GM10266 (cell line): ENCODE results near the gene COL6A2.

Source experiments
- DNase-seq: peaks from one replicate; pipeline ENCODE4 v3.0.0; 2012; ENCODE audit errors: extremely low spot score
- TF ChIP-seq, protein P1 (sequence below): IDR thresholded peaks from 2 replicates; pipeline ENCODE4 v1.5.1; 2012; ENCODE audit warnings: mild to moderate bottlenecking, low read depth; ENCODE audit not compliant: control insufficient read depth, insufficient read depth; ENCODE audit errors: missing control alignments

COL6A2 gene

DNA sequence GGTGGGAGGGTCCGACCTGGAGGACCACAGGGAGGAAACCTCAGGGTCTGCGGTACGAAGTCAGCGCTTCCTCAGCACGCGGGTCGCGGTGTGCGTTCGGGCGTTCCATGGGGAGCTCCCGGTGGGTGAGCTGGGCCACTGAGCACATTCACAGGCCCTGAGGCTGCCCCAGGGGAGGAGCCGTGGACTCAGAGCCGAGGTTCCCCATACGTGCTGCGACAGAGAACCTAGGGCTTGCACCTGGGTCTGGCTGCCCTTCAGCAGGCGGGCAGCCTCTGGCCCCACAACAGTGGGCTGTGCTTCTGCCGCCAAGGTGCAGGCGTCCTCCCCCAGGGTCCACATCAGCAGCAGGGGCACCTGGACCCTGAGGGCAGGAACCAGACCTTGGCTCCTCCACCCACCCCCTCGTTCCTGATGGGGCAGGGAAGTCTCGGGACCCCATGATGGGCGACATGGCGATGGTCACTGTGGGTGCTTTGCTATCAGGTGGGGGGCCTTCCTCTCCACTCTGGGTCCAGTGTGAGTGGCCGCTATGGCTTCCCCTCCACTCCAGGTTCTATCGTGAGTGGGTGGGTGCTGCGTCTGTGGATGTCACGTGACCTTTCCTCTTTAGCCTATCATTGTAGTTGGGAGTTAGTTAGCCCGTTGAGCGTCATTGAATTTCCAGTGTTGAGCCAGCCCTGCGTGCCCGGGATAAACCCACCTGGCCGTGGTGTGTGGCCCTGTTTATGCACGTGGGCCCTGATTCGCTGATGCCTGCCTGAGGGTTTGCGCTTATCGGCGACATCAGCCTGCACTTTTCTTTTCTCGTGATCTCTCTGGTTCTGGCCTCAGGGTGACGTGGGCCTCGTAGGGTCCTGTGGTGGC, 29.6 kb downstream of the COL6A2 start:
- TF ChIP-seq, protein P1, sequence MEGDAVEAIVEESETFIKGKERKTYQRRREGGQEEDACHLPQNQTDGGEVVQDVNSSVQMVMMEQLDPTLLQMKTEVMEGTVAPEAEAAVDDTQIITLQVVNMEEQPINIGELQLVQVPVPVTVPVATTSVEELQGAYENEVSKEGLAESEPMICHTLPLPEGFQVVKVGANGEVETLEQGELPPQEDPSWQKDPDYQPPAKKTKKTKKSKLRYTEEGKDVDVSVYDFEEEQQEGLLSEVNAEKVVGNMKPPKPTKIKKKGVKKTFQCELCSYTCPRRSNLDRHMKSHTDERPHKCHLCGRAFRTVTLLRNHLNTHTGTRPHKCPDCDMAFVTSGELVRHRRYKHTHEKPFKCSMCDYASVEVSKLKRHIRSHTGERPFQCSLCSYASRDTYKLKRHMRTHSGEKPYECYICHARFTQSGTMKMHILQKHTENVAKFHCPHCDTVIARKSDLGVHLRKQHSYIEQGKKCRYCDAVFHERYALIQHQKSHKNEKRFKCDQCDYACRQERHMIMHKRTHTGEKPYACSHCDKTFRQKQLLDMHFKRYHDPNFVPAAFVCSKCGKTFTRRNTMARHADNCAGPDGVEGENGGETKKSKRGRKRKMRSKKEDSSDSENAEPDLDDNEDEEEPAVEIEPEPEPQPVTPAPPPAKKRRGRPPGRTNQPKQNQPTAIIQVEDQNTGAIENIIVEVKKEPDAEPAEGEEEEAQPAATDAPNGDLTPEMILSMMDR, result no peak
- DNase-seq, result no peak

DNA sequence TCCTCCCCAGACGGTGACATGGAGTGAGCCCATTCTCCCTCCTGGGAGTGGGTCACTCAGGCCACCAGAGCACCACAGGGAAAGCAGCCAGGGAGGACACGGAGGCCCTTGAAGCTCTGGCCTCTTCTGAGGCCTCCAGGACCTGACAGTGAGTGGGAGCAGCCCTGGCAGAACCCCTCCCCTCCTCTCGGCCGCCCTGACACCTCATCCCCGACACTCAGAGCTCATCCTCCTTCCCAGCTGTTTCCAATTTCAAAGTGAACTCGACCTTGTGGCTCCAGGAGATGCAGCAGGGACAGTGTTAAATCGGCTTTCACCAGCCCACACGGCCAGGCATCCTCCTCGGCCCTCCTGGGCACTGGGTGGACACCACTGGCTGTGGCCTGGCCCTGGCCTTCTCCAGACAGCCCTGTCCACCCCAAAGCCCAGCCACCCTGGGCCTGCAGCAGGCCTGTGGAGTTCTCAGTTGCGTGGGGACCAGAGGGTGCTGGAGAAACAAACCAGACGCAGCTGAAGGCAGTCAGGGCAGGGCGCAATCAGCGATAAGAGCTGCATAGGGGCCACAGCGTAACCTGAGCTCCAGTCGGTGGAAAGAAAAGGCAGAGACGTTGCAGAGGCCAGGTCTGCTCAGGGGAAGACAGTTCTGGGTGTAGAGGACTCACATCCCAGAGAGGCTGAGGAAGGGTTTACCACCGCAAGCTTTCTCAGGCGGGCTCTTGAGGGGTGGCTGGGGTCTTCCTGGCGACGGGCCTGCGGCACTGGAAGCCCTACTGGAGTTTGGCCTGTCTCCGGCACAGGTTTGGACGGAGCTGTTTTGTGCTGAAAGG, 30.4 kb downstream of the COL6A2 start:
- TF ChIP-seq, protein P1, result no peak
- DNase-seq, result no peak

DNA sequence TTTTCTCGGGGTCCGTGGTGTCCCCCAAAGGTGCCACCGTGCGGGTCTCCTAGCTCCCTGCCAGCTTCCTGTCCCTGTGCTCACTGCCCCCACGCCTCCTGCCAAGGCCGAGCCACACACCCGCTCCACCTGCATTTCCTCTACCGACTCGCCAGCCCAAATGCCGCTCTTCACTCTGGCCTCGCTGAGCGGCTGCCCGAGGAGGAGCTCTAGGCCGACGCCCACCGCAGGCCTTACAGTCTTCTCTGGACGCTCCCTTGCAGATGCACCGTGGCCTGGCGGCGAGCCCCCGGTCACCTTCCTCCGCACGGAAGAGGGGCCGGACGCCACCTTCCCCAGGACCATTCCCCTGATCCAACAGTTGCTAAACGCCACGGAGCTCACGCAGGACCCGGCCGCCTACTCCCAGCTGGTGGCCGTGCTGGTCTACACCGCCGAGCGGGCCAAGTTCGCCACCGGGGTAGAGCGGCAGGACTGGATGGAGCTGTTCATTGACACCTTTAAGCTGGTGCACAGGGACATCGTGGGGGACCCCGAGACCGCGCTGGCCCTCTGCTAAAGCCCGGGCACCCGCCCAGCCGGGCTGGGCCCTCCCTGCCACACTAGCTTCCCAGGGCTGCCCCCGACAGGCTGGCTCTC, 31.1 kb downstream of the COL6A2 start:
- TF ChIP-seq, protein P1, result no peak
- DNase-seq, result no peak

DNA sequence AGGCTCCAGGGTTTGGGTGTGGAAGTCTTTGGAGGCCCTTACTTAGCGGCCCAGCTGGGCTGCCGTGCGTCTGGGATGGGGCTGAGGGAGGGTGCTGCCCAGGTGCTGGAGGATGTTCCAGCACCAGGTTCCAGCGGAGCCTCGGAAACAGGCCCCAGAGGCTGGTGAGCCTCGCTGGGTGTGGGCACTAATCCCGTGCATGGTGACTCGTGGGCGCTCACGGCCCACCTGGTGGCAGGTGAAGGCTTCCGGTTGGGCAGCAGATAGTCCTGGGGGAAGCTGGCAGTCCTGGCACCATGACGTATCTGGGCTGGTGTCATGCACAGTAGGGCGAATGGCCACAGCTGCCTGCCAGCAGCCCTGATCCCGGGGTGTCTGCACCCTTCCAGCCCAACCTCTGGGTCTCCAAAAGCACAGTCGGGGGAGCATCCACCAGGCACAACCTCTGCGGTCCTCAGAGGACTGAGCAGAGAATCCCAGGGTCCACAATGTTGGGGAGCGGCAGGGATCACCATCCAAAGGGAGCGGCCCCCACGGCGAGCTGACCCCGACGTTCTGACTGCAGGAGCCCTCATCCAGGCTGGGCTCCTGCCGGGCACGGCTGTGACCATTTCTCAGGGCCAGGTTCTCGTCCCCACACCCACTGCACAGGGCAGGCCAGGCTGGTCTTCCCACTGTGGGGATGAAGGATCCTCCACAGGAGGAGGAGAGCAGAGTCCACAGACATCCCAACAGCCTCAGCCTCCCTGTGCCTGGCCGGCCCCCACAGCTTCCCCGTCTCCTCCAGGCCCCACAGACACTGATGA, 32.1 kb downstream of the COL6A2 start:
- TF ChIP-seq, protein P1, result no peak
- DNase-seq, result no peak

DNA sequence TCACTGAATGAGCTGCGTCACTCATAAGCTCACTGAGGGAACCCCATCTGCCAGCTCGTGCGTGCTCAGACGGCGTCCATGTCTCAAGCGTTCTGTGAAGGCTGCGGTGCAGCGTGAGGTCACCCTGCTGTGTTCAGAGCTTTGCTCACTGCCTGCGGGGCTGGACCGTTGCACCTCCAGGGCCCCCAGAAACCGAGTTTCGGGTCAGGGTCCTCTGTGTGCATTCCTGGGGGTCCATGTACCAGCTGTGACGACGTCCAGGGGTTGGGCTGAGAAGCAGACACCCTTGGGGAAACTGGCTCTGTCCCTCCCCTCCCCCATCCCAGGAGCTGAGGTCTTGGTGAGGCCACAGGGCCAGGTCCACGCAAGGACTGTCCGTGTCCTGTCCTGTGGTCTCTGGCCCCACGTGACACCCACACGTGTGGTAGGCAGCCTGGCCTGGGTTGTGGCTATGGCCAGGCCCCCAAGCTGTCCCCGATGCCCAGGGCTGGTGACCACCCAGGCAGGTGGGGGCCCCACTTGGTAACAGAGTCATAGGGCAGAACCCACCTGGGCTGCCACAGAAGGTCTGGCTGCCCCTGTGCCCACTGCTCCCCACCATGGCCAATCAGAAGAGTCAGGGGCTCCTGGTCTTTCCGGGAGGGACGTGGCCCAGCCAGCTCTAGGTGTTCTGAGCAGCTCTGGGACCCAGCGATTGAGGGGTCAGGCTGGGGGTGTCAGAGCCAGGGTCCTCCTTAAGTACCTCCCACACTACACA, 33.1 kb downstream of the COL6A2 start:
- TF ChIP-seq, protein P1, result no peak
- DNase-seq, result no peak

DNA sequence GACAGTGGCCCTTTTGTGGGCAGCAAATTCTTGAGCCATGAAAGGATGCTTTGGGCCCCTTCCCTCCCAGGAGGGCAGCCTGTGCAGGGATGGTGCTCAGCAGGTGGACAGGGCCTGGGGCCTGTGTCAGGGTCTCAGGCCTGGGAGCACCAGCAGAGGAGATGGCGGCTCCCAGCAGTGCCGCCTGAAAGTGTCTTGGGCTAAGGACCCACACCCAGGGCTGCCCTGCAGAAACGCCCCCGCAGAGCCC, 33.6 kb downstream of the COL6A2 start:
- no peak for DNase-seq
- TF ChIP-seq, protein P1, result no peak
